ENCODE measurements around the gene PLOD1. TPM values are rescaled to one million over a fixed set of nuclear protein-coding genes. Genes with fewer than 3 reads are reported as not detected.

PLOD1 gene
- total and polyA plus RNA-seq, 2 experiments from 2014 or later, result 22.4 to 62.9 TPM

DNA sequence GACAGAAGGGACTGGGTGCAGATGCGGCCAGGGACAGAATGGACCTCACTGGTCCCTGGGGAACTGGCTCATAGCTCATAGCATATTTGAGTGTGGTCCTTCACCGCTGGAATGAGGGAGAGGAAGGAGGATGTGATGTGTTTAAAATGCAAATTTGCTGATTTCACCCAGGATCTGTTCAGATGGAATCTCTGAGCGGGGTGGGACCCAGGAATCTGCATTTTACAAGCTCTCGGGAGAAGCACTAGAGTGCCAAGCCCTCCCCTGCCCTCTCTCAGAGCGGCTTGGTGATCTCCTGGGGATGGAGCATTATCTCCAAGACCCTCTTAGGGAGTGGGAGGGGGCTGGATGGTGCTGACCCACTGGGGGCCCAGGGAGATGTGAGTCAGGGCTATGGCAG is 22.9 kb downstream of the PLOD1 start:
- peaks cover 1% of the 10 kb centered on the region for H3K27me3 Mint-ChIP-seq (ENCODE audit: insufficient read depth, low read depth, poor library complexity)
- Histone ChIP-seq H3K27me3 (ENCODE audit: insufficient read depth) (no peaks in the 10 kb centered on the region), H3K4me3 (no peak overlapping the region), H2AFZ (no peak overlapping the region), H3K27ac (ENCODE audit: low read depth) (no peak overlapping the region), H3K36me3 (ENCODE audit: insufficient read depth) (peaks cover 5% of the 10 kb centered on the region; the same call in 1 of the 2 replicates), H3K9me2 (ENCODE audit: insufficient read depth) (no peaks in the 10 kb centered on the region), H3K79me2 (replicated peaks; ENCODE audit: insufficient read depth) (no peaks in the 10 kb centered on the region), H4K20me1 (replicated peaks; ENCODE audit: insufficient read depth) (no peaks in the 10 kb centered on the region), H3K4me2 (no peak overlapping the region), H3K4me1 (ENCODE audit: insufficient read depth) (no peaks in the 10 kb centered on the region), H3F3A (replicated peaks; ENCODE audit: low read depth) (no peaks in the 10 kb centered on the region)
- H3K4me1 Mint-ChIP-seq, result no peaks in the 10 kb centered on the region
- no peak for TF ChIP-seq ZNF331 (CRISPR knock-in tag; IDR thresholded peaks at IDR 0.05; ENCODE audit: low read depth)
- TF ChIP-seq, protein P1, sequence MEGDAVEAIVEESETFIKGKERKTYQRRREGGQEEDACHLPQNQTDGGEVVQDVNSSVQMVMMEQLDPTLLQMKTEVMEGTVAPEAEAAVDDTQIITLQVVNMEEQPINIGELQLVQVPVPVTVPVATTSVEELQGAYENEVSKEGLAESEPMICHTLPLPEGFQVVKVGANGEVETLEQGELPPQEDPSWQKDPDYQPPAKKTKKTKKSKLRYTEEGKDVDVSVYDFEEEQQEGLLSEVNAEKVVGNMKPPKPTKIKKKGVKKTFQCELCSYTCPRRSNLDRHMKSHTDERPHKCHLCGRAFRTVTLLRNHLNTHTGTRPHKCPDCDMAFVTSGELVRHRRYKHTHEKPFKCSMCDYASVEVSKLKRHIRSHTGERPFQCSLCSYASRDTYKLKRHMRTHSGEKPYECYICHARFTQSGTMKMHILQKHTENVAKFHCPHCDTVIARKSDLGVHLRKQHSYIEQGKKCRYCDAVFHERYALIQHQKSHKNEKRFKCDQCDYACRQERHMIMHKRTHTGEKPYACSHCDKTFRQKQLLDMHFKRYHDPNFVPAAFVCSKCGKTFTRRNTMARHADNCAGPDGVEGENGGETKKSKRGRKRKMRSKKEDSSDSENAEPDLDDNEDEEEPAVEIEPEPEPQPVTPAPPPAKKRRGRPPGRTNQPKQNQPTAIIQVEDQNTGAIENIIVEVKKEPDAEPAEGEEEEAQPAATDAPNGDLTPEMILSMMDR (conservative IDR thresholded peaks at IDR 0.05; ENCODE audit: low read depth in 2 of 2), result no peak
- TF ChIP-seq STAT1 (IDR thresholded peaks at IDR 0.05; ENCODE audit: unreplicated experiment), result no peak
- no peak for TF ChIP-seq EZH2 (IDR thresholded peaks at IDR 0.05; ENCODE audit: low read depth, unreplicated experiment)
- TF ChIP-seq EZH2phosphoT487 (IDR thresholded peaks at IDR 0.05; ENCODE audit: unreplicated experiment), result no peak
- TF ChIP-seq NANOG (IDR thresholded peaks at IDR 0.05; ENCODE audit: borderline replicate concordance), result no peak
- no peak for TF ChIP-seq POLR2AphosphoS5 (IDR thresholded peaks at IDR 0.05; ENCODE audit: low read depth)
- no peak for TF ChIP-seq JUNB (IDR thresholded peaks at IDR 0.05; ENCODE audit: unreplicated experiment)
- no peaks in the 10 kb centered on the region for H3K9me3 Mint-ChIP-seq
- ATAC-seq (no peak), DNase-seq (ENCODE audit: low spot score) (no peak)
- H3K36me3 Mint-ChIP-seq (ENCODE audit: low read depth), result peaks cover 12% of the 10 kb centered on the region; the same call in 2 of the 3 replicates
- H3K27ac Mint-ChIP-seq, result no peak overlapping the region
- no peak overlapping the region for H3K4me3 Mint-ChIP-seq

DNA sequence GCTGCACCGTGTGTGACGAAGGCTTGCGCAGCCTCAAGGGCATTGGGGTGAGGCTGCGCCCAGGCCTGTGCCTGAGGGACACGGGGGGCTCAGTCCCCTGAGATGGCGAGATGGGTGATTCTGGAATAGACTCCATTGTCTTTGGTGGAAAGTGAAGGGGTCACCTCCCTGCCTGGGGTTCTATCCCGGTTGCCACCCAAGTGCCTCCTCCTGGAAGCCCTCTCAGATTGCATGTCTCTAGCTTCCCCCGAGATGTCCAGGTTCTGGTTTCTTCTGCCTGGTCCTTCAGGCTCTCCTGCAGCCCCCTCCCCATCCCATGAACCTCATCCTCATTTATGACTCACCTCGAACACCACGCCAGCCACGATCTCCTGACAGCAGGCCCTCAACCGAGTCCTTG is 23.4 kb downstream of the PLOD1 start:
- no peaks in the 10 kb centered on the region for H4K20me1 ChIP-seq (replicated peaks; ENCODE audit: insufficient read depth)
- DNase-seq (ENCODE audit: low spot score) (no peak), ATAC-seq (no peak)
- no peak overlapping the region for H3K27ac ChIP-seq (ENCODE audit: low read depth)
- H3K4me1 ChIP-seq (ENCODE audit: insufficient read depth), result no peaks in the 10 kb centered on the region
- H3K27ac Mint-ChIP-seq, result no peak overlapping the region
- no peak overlapping the region for H3K4me3 ChIP-seq
- no peaks in the 10 kb centered on the region for H3K79me2 ChIP-seq (replicated peaks; ENCODE audit: insufficient read depth)
- no peaks in the 10 kb centered on the region for H3K27me3 ChIP-seq (ENCODE audit: insufficient read depth)
- no peaks in the 10 kb centered on the region for H3K9me3 Mint-ChIP-seq
- H3K4me1 Mint-ChIP-seq, result no peaks in the 10 kb centered on the region
- H3K36me3 ChIP-seq (ENCODE audit: insufficient read depth), result peaks cover 4% of the 10 kb centered on the region; the same call in 1 of the 2 replicates
- peaks cover 12% of the 10 kb centered on the region; the same call in 2 of the 3 replicates for H3K36me3 Mint-ChIP-seq (ENCODE audit: low read depth)
- no peaks in the 10 kb centered on the region for H3F3A ChIP-seq (replicated peaks; ENCODE audit: low read depth)
- H3K4me2 ChIP-seq, result no peak overlapping the region
- H3K27me3 Mint-ChIP-seq (ENCODE audit: insufficient read depth, low read depth, poor library complexity), result peaks cover 1% of the 10 kb centered on the region
- H3K4me3 Mint-ChIP-seq, result no peak overlapping the region
- H3K9me2 ChIP-seq (ENCODE audit: insufficient read depth), result no peaks in the 10 kb centered on the region
- H2AFZ ChIP-seq, result no peak overlapping the region
- TF ChIP-seq CREB1 (CRISPR knock-in tag; IDR thresholded peaks at IDR 0.05; ENCODE audit: low read depth), result no peak
- TF ChIP-seq, protein P1 (conservative IDR thresholded peaks at IDR 0.05; ENCODE audit: low read depth in 2 of 2), result no peak
- TF ChIP-seq ZNF331 (CRISPR knock-in tag; IDR thresholded peaks at IDR 0.05; ENCODE audit: low read depth), result no peak
- TF ChIP-seq JUNB (IDR thresholded peaks at IDR 0.05; ENCODE audit: unreplicated experiment), result no peak
- no peak for TF ChIP-seq NANOG (IDR thresholded peaks at IDR 0.05; ENCODE audit: borderline replicate concordance)
- TF ChIP-seq STAT1 (IDR thresholded peaks at IDR 0.05; ENCODE audit: unreplicated experiment), result no peak
- no peak for TF ChIP-seq EZH2 (IDR thresholded peaks at IDR 0.05; ENCODE audit: low read depth, unreplicated experiment)
- no peak for TF ChIP-seq POLR2AphosphoS5 (IDR thresholded peaks at IDR 0.05; ENCODE audit: low read depth)
- no peak for TF ChIP-seq EZH2phosphoT487 (IDR thresholded peaks at IDR 0.05; ENCODE audit: unreplicated experiment)
- TF ChIP-seq, protein P2, sequence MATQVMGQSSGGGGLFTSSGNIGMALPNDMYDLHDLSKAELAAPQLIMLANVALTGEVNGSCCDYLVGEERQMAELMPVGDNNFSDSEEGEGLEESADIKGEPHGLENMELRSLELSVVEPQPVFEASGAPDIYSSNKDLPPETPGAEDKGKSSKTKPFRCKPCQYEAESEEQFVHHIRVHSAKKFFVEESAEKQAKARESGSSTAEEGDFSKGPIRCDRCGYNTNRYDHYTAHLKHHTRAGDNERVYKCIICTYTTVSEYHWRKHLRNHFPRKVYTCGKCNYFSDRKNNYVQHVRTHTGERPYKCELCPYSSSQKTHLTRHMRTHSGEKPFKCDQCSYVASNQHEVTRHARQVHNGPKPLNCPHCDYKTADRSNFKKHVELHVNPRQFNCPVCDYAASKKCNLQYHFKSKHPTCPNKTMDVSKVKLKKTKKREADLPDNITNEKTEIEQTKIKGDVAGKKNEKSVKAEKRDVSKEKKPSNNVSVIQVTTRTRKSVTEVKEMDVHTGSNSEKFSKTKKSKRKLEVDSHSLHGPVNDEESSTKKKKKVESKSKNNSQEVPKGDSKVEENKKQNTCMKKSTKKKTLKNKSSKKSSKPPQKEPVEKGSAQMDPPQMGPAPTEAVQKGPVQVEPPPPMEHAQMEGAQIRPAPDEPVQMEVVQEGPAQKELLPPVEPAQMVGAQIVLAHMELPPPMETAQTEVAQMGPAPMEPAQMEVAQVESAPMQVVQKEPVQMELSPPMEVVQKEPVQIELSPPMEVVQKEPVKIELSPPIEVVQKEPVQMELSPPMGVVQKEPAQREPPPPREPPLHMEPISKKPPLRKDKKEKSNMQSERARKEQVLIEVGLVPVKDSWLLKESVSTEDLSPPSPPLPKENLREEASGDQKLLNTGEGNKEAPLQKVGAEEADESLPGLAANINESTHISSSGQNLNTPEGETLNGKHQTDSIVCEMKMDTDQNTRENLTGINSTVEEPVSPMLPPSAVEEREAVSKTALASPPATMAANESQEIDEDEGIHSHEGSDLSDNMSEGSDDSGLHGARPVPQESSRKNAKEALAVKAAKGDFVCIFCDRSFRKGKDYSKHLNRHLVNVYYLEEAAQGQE (IDR thresholded peaks at IDR 0.05; ENCODE audit: unreplicated experiment), result no peak
